Measurements from ENCODE around the gene ZEB2.

ZEB2 gene

GRCh38 chr2:144351687-144352086 is 168.2 kb downstream of the ZEB2 start:
- no peak for DNase-seq (ENCODE audit: low spot score)

- DNase-seq (ENCODE audit: low spot score) = no peak
Observed at GRCh38 chr2:144350151-144350802, 169.6 kb downstream of the ZEB2 start.

GRCh38 chr2:144349674-144350073 is 170.2 kb downstream of the ZEB2 start:
- DNase-seq (ENCODE audit: low spot score) = no peak

GRCh38 chr2:144348846-144349245 is 171.1 kb downstream of the ZEB2 start:
- no peak for DNase-seq (ENCODE audit: low spot score)

GRCh38 chr2:144346229-144346628 is 173.7 kb downstream of the ZEB2 start:
- no peak for DNase-seq (ENCODE audit: low spot score)

GRCh38 chr2:144343145-144343544 is 176.8 kb downstream of the ZEB2 start:
- no peak for DNase-seq (ENCODE audit: low spot score)

GRCh38 chr2:144341538-144341937 is 178.4 kb downstream of the ZEB2 start:
- DNase-seq (ENCODE audit: low spot score) = no peak

GRCh38 chr2:144339048-144339447 is 180.9 kb downstream of the ZEB2 start:
- no peak for DNase-seq (ENCODE audit: low spot score)

GRCh38 chr2:144334551-144334950 is 185.4 kb downstream of the ZEB2 start:
- no peak for DNase-seq (ENCODE audit: low spot score)
